HG02970 (cell line): ENCODE measurements around the gene SPOPL.
"Not testable (repeated sequence)": the region's sequence is repeated elsewhere in the genome, so short reads cannot be mapped to it uniquely, and the experiment has no call there.

ENCODE experiments used
- ATAC-seq: cut with Tn5 transposase; IDR thresholded peaks from one replicate; pipeline ENCODE4 v1.9.1; 2021; ENCODE audit warnings: mild to moderate bottlenecking, moderate library complexity, moderate number of reproducible peaks; ENCODE audit not compliant: unreplicated experiment, low FRiP score

Gene SPOPL

DNA sequence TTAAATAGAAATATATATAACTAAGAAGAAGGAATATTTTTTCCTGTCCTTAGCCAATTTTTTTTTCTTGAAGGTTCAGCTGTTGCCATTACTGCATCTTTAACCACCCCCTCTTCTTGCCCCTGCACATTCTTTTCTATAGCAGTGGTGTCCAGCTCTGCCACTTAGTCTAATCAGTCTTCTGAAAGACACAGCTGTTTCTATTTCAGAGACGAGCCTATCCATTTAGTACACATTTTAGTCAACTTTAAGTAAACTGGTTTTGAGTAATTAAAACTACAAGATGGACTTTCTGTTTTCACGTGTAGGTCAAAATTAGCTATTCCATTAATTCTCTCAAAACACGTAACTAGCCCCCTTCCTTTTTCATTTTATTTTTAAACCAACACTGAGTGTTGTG, 21.0 kb downstream of the SPOPL start:
- ATAC-seq = peak; percentile 54

GRCh38 chr2:138523018-138523672, 21.6 kb downstream of the SPOPL start:
- ATAC-seq = peak; percentile 37

- not testable (repeated sequence) for ATAC-seq
Measured at GRCh38 chr2:138523673-138524042, 22.1 kb downstream of the SPOPL start.

DNA sequence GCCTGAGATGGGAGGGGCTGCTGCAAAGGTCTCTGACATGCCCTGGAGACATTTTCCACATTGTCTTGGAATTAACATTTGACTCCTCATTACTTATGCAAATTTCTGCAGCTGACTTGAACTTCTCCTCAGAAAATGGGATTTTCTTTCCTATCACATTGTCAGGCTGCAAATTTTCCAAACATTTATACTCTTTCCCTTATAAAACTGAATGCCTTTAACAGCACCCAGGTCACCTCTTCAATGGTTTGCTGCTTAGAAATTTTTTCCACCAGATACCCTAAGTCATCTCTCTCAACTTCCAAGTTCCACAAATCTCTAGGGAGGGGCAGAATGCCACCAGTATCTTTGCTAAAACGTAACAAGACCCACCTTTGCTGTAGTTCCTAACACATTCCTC, 22.8 kb downstream of the SPOPL start:
- not testable (repeated sequence) for ATAC-seq

- ATAC-seq = no peak
Measured at GRCh38 chr2:138531913-138532312, 30.3 kb downstream of the SPOPL start.

- ATAC-seq = no peak
Measured at GRCh38 chr2:138534791-138535190, 33.2 kb downstream of the SPOPL start.

DNA sequence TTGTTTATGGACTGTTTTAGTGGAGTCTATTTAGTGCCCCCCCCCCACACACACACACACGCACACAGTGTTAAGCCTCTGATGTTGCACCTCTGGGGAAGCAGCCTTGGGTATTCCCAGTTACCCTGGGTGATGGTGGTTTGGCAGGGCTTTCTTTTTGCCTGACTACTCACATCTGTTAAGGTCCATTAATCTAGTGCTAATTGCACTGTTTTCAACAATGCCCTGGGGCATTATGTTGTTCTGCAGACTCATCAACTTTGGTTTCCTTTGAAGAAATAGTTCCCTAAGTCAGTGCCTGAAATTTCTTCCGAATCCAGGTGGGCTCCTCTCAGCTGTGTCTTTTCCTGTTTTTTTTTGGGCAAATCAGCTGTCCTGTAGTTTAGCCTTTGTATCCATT, 34.7 kb downstream of the SPOPL start:
- ATAC-seq = no peak

DNA sequence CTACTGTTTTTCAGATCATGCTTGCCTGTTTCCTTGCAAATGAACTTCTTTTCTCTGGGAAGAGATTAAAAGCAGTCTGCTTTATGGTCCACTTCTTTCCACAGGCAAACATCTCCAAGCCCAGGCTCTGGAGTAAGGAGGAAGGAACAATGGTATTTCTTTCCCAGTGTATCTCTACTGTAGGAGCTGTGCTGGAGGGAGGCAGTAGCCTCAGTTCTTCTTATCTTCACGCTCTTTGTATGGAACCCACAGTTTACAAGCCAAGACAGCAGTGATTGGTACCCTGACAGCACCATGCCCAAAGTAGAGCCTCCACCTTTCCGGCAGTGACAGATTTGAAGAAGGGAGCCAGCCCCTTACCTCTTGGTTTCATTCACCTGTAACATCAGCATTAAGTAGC, 35.2 kb downstream of the SPOPL start:
- no peak for ATAC-seq

GRCh38 chr2:138537170-138537915, 35.8 kb downstream of the SPOPL start:
- ATAC-seq = no peak

GRCh38 chr2:138544206-138544605, 42.6 kb downstream of the SPOPL start:
- ATAC-seq = not testable (repeated sequence)

DNA sequence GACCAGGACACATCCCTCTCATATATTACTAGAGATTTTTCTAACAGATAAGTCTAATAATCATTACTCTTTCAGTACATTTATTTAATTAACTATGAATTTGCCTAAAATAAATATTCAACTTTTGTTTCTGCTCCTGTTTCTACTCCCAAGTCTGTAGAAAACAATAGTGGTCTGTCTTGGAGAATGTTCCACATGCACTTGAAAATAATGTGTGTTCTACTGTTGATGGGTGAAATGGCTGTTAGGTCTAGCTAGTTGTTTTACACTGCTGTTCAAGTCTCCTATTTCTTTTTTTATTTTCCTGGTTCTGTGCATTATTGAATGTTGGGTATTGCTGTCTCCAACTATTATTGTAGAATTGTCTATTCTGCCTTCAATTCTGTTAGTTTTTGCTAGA, 47.2 kb downstream of the SPOPL start:
- no peak for ATAC-seq

DNA sequence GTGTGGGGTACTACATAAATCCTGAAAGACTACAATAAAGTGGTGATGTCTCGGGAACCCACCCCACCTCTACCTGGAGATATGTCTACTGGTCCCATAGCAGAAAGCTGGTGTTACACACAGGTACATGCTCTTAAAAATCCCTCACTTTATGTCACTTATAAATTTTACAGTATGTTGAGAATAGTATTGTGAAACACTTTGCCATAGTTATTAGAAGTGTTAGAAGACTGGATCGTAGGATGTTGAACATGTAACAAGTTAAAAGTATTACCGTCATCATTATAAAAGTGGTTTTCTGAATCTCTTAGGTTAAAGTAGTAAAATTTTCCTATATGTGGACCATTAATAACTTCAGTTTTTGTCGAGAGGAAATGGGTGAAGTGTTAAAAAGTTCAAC, 48.6 kb downstream of the SPOPL start:
- no peak for ATAC-seq

- no peak for ATAC-seq
Measured at GRCh38 chr2:138550670-138551287, 49.2 kb downstream of the SPOPL start.

DNA sequence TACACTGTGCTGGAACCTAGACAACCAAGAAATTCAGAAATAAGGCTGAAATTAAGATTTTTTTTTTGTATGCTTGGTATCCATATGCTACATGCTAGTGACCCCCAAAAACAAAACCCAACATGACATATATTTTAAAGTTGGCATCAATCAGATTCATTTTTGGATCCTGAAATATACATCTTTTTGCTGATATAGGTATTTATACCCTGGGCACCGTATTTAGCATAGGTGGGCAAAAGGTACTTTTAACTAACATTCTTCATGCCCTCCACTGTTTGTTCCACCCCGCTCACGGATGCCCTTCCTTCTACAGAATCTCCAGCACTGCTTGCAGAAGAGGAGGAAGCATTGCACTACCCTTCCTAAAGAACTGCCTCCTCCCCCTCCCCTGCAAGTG, 52.6 kb downstream of the SPOPL start:
- ATAC-seq = no peak

DNA sequence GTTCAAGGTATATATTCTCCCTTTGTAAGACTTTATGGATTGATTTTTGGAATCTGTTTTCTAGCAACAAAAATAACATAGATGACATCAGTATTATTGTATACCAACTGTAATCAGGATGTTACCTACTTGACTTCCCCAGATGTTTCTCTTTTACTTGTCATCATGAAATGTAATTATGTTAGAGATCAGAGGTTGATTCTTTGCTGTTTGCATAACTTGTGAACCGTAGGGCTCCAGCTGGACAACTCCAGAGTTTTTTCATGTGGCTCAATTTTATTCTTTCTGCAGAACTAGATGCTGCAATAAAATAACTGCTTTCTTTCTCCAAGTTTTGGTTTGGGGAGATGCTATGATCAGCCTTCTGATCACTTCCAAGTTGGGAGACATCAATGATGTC, 58.1 kb downstream of the SPOPL start:
- ATAC-seq = no peak

GRCh38 chr2:138564586-138565229, 63.1 kb downstream of the SPOPL start:
- ATAC-seq = no peak

- no peak for ATAC-seq
Measured at GRCh38 chr2:138565230-138565598, 63.6 kb downstream of the SPOPL start.

- ATAC-seq = no peak
Measured at GRCh38 chr2:138572318-138572717, 70.7 kb downstream of the SPOPL start.

DNA sequence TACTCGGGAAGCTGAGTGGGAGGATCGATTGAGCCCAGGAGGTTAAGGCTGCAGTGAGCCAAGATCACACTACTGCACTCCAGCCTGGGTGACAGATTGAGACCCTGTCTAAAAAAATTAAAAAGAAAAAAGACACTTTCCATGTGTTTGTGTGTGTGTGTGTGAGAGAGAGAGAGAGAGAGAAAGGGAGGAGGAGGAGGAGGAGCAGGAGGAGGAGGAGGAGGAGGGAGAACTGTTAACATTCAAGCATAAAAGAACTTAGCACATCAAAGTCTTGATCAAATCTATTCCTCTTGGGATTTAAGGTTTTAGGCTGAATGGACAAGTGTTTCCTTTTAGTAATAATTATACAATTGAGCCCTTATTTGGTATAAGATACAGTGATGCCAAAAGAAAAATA, 75.5 kb downstream of the SPOPL start:
- ATAC-seq = no peak

- no peak for ATAC-seq
Measured at GRCh38 chr2:138579556-138579955, 78.0 kb downstream of the SPOPL start.

DNA sequence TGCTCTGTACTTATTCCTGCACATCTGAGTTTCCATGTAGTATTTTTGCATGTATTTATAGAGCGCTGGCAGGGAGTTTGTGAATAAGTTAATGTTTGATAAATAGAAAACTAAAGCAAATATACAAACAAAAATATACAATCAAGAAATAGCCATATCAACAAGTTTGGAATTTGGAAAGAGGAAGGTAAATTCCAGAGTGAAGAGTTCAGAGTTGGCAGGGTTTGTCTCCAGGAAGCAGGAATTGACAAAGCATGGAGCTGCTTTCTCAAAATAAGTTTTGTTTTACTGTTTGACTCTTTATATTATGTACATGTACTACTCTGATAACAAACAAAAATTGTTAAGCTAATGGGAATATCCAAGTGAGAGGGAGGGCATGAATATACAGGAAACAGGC, 80.3 kb downstream of the SPOPL start:
- no peak for ATAC-seq
